Ramos (cell line): ENCODE data around the gene MSMP.

Experiments used
- in situ Hi-C: fragments of 300-500 bp; cut with MboI; formaldehyde crosslinking; loops from one replicate; pipeline ENCODE4 v1.14.3; 2022; ENCODE audit warnings: low sequenced_read_pairs; ENCODE audit not compliant: unreplicated experiment

MSMP gene, protein sequence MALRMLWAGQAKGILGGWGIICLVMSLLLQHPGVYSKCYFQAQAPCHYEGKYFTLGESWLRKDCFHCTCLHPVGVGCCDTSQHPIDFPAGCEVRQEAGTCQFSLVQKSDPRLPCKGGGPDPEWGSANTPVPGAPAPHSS

DNA sequence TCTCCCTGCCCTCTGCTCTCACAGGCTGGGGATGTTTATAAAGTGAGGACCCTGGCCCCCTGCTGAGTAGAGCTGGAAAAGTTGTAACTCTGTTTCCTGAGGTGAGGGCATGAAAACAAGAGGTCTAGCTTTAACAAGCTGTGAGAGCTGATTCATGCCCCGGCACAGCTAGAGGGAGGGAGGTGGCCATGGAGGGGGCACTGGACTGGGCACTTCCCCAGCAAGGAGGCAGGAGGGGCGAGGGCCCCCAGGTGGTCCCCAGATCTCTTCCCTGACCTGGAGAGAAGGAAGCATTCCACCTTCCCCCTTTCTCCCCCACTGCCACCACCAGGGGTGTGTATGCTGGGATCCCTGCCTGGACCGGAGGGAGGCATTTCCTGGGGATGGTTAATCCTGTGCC is at the start of gene MSMP:
TSS of gene MSMP (minus strand) at position 13 of the 400 bp plus-strand sequence. CDS start 147 bp downstream, outside the sequence.
- in situ Hi-C loops = no loop called here

GRCh38 chr9:35801328-35802128 is 47.5 kb upstream of the MSMP start:
- in situ Hi-C loops = no loop called here

DNA sequence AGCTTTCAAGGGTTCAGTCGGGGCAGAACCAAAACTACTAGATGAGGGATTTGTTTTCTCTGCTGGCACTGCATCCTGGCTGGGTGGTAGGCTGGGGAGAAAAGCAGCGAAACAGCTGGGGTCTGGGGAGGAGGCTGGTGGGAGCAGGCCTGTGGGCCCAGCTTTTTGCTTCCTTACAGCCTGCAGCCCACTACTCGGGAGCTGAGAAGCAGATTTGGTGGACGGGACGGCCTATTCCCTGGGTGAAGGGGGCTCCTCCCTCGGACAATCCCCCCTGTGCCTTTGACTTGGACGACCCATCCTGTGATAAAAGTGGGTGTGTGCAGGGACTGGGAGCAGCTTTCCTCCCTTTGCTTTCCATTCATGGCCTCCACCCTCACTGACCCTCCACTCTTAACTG is 46.5 kb upstream of the MSMP start:
- in situ Hi-C loops = no loop called here

GRCh38 chr9:35798658-35799374 is 44.7 kb upstream of the MSMP start:
- in situ Hi-C loops = no loop called here

- in situ Hi-C loops = no loop called here
Measured at GRCh38 chr9:35797311-35798109, 43.4 kb upstream of the MSMP start.

GRCh38 chr9:35795695-35796094 is 41.6 kb upstream of the MSMP start:
- in situ Hi-C loops = no loop called here

DNA sequence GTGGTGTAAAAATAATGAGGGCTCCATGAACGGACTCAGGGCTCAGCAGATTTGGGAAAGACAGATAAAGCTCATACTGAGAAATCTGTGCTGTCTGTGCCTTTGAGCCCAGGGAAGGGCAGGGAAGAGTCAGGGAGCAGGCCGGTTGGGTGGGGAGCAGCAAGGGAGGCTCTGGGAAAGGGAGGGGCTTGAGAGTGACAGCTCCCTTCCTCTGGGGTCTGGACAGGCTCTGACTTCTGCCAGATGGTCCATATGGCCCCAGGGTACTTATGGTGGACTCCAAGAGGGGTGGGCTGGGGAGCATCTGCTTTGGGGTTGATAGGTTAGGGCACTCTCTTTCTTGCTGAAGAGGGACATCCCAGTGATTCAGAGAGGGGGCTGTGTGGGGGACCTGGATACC is 39.4 kb upstream of the MSMP start:
- in situ Hi-C loops = loop anchor here (5.0 kb wide), 1 partner anchor 84 kb away; no protein-coding TSS in a partner anchor

GRCh38 chr9:35792826-35793225 is 38.8 kb upstream of the MSMP start:
- in situ Hi-C loops = loop anchor here (5.0 kb wide), 1 partner anchor 84 kb away; no protein-coding TSS in a partner anchor

GRCh38 chr9:35792024-35792813 is 38.1 kb upstream of the MSMP start:
- in situ Hi-C loops = loop anchor here (5.0 kb wide), 1 partner anchor 85 kb away; no protein-coding TSS in a partner anchor

- in situ Hi-C loops = loop anchor here (5.0 kb wide), 1 partner anchor 86 kb away; no protein-coding TSS in a partner anchor
Measured at GRCh38 chr9:35791297-35791921, 37.3 kb upstream of the MSMP start, which contains the start of gene NPR2. NPR2 (plus strand) TSS chr9:35791591; CDS start chr9:35792409, 818 bp downstream.

- in situ Hi-C loops = loop anchor here (5.0 kb wide), 1 partner anchor 87 kb away; no protein-coding TSS in a partner anchor
Measured at GRCh38 chr9:35790385-35791296, 36.6 kb upstream of the MSMP start.

GRCh38 chr9:35790025-35790384 is 35.9 kb upstream of the MSMP start:
- in situ Hi-C loops = loop anchor here (5.0 kb wide), 1 partner anchor 87 kb away; no protein-coding TSS in a partner anchor

GRCh38 chr9:35789541-35789940 is 35.5 kb upstream of the MSMP start:
- in situ Hi-C loops = no loop called here

DNA sequence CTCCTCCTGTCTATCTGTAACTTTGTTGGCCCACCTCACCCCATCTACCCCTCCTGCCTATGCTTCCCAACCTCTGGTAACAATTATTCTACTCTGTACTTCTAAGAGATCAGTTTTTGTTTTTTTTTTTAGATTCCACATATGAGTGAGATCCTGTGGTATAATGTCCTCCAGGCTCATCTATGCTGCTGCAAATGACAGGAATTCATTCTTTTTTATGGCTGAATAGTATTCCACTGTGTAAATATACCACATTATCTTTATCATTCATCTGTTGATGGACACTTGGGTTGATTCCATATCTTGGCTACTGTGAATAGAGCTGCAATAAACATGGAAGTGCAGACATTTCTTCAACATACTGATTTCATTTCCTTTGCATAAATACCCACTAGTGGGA is 29.3 kb upstream of the MSMP start:
- in situ Hi-C loops = no loop called here

GRCh38 chr9:35781066-35781465 is 27.0 kb upstream of the MSMP start:
- in situ Hi-C loops = no loop called here

DNA sequence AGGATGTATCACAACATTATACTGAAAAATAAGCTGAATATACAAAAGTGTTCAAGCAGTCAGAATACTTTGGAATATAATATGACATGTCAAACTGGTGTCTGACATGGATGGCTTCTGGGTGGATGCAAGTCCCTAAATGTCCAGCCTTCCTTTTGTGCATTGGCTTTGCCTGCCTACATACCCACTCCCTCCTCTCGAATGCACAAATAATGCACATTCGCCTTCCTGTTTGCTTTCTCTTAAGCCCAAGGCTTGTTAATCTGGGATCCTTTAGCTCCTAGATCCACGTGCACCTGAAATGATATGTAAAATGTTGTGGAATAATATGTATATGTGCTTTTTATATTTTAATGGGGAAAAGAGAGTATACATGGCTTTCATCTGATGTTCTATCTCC is 24.4 kb upstream of the MSMP start:
- in situ Hi-C loops = no loop called here

DNA sequence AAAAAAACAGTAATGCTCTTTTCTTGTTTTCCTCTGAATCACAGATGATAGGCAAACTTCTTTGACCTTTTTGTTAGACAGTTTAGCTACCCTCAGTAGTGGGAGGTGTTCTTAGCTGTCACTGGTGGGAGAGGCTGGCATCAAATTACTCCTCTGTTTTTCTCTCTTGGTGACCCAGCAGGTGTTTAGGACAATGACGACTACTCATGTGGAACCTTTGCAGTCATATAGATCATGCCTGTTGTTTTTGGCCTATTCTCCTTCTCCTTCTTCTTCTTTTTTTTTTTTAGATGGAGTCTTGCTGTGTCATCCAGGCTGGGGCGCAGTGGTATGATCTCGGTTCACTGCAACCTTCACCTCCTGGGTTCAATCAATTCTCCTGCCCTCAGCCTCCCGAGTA is 21.9 kb upstream of the MSMP start:
- in situ Hi-C loops = no loop called here
